ENCODE results near the gene FAM43A.

GRCh38 chr3:194637066-194637465 lies 48.6 kb upstream of the FAM43A start:
- TF ChIP-seq GATA2 (IDR thresholded peaks at IDR 0.05; ENCODE audit: low read depth, low read length) (no peak), GATA3 (IDR thresholded peaks at IDR 0.05; ENCODE audit: low read depth, low read length) (no peak)
